Posterior cingulate gyrus (tissue), 11 donors: ENCODE data around the gene ZNF519.
"Not testable (repeated sequence)": the region's sequence is repeated elsewhere in the genome, so short reads cannot be mapped to it uniquely, and the experiment has no call there.

Source experiments
- DNase-seq, 10 donors: peaks; one replicate each; pipeline versions ENCODE4 v3.0.0 to v3.0.0-alpha.2; 2020 to 2021; ENCODE audit warnings: mixed read lengths in 3 of 10
- intact Hi-C: fragments of 100-400 bp; cut with DNase I; formaldehyde crosslinking; loops from one replicate; pipeline ENCODE4 v1.15.1; 2023

Gene ZNF519

DNA sequence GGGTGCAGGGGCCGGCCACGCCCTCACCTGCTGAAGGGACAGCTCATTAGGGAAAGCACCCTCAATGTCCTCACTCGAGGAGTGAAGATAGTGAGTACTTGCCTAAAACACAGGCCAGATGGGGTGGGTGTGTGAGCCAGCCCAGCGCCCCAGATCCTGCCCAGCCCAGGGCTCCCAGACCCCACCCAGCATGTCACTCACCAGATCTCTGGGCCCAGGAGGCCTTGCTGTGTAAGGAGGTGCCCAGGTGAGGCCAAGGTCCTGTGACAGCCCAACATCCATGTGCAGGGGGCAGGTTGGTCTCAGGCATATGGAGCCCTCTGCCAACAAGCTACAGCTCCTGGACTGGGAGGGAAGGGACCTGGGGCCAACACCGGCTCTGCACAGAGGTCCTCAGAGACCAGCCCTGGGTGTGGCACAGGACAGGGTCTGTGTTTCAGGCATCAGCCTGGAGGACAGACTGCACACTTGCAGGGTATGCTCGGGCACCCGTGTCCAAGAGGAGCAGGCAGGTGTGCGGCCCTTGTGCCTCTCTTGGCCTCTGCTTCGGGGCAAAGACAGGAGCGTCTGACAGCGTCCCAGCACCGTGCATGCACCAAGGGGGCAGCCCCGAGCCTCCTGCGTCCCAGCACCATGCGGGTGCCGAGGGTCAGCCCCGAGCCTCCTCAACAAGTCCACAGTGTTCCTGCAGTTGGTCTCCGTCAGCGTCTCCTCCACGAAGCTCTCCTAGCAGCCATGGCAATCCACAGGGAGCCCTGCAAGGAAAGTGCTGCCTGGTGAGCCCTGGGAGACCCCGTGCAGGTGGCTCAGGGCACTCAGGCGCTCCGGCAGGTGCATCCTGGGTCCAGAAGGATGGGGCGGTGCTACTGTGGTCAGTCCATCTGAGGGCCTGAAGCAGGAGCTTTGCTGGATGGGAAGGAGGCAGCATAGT is 16.0 kb upstream of the ZNF519 start:
- intact Hi-C loops, result not testable (repeated sequence)
- peak in 1 of 10 donors; percentile 80 for DNase-seq

DNA sequence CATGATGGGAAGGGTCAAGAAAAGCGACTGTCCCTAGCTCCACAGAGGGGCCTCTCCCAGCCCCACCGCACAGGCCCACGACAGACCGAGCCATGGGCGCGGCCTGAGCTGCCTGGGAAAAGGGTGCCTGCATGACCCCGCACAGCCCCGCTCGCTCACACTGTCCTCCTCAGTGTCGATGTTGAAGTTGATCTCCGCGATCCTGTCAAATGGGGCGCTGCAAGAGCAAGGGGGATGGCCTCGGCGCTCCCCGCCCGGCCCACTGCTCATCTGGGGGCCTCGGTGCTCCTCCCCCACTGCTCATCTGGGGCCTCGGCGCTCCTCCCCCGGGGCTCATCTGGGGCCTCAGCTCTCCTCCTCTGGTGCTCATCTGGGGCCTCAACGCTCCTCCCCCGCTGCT is 14.5 kb upstream of the ZNF519 start:
- intact Hi-C loops, result not testable (repeated sequence)
- DNase-seq, result peak in 1 of 10 donors; percentile 60

DNA sequence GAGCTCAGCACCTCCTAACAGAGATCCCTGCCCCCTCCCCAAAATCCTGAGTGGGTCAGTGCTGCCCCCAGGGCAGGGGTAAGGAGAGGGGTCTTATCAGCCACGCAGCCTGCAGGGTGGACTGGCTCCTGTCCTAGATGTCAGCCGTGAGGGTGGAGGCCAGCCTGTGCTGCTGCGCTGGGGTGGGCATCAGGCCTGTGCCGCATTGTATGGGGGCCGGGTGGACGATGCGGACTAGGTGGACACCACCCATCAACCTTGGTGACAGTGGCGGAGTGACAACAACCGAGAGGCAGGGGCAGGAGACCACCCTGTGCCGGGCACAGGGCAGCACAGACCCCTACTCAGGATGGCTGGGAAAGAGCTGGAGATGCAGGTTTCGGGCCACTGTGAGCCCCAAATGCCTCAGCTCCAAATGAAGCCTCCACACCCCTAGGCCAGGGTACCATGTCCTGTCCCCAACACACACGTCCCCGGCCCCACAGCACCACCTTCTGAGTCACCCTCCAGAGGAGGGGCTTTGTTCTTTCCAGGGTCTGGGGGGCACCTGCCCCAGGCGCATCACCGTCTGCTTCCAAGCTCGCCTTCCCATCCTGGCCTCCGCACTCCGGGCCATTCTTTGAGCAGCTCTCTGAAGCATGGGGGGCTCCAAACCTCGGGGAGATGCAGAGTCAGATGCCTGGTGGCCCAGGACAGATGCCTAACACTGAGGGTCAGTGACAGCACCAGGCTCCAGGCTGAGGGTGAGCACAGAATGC is 13.5 kb upstream of the ZNF519 start:
- DNase-seq, result peak in 1 of 10 donors; percentile 74
- intact Hi-C loops, result not testable (repeated sequence)

DNA sequence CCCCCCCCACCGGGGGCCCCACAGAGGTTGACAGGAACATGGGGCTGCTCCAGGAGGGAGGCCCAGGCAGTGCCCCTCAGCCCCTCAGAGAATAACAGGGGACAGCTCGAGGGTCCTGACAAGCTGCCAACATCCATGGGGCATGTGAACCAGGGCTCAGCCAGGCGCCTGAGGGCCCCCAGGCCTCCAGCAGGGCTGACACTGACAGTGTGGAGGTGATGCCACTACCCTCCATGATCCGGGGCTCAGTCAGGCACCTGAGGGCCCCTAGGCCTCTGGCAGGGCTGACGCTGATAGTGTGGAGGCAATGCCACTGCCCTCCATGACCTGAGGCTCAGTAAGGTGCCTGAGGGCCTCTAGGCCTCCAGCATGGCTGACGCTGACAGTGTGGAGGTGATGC is 12.8 kb upstream of the ZNF519 start:
- DNase-seq, result peak in 1 of 10 donors; percentile 76

DNA sequence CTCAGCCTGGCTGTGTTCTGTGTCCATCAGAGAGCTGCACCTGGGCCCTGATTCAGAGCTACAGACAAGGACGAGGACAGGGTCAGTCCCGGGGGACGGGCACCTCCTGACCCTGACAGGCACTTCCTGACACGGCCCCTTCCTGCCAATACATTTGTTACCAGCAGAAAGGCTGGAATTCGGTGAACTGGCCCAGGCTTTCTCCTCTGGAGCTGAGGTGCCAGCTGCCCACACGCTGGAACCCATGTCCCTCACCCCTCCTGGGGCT is 12.3 kb upstream of the ZNF519 start:
- intact Hi-C loops, result no loop called here
- DNase-seq, result peak in 1 of 10 donors; percentile 83

More for the DNA sequence above, 12.8 kb upstream of the ZNF519 start:
- intact Hi-C loops, result not testable (repeated sequence)

DNA sequence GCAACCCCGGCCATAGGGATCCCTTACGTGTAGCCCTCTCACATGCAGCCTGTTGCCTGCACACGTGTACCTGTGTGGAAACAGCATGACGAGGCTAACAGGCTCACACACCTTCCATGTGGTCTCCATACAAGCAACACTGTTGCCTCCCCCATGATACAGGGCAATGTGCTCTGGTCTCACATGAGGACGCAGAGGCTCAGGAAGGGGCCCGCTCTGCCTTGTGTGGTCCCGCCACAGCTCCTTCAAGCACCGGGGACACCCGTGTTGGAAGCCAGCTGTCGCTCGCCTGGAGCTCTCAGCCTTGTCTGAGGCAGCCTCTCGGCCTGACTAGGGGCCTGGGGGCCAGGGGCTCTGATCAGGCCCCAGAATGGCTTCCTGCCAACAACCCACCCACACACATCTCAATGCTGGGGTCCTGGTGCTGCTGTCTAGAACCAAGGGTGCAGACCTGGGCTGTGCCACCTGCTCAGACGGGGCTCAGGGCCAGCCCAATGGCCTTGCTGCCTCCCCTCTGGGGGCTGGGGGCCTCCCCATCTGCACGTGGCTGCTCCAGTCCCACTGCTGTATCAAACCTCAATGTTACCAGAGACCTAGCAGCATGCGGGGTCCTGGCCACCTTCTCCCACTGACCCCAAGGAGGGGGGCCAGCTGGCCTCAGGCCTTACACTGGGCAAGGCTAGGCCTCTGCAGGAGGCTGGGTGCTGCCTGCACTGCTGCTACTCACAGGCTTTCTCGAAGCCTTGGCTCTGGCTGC is 11.8 kb upstream of the ZNF519 start:
- intact Hi-C loops, result not testable (repeated sequence)
- peak in 1 of 10 donors; percentile 61 for DNase-seq

DNA sequence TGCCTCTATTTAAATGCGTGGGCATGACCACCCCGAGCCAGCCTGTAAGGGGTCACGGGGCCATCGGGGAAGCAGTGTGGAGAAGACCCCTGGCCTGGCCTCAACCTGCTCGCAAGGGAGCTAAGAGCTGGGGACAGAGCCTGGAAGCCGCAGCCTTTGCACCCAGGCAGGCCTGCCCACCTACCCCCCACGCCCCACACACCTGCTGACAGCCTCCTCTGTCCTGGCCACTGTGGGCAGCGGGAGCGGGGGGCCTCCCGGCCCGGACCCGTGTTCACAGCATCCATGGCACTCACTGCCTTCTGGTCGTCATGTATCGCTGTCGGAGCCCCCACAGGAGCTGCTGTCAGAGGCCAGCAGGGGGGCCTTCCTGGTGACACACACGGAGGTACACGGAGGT is 11.2 kb upstream of the ZNF519 start:
- intact Hi-C loops, result not testable (repeated sequence)
- DNase-seq, result peak in 1 of 10 donors; percentile 84

DNA sequence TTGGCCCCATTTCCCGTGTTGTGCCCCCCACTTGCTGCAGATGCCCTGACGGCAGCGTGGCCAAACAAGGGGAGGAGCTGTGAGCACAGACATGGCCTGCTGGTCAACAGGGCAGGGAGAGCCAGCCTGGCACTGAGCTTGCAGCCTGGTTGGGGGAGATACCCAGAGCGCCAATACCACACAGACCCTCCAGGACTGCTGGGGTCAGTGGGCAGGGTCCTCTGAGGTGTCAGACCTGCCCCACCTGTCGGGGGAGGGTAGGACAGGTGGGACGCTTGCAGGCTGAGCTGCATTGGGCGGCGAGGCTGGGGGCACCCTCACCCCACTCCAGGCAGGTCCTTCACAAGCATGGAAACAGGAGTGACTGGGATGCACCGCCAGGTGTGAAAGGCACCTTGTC is 9.9 kb upstream of the ZNF519 start:
- peak in 1 of 10 donors; percentile 75 for DNase-seq
- intact Hi-C loops, result not testable (repeated sequence)

GRCh38 chr18:14139583-14139982 is 7.3 kb upstream of the ZNF519 start:
- intact Hi-C loops, DNase-seq: not testable (repeated sequence)

DNA sequence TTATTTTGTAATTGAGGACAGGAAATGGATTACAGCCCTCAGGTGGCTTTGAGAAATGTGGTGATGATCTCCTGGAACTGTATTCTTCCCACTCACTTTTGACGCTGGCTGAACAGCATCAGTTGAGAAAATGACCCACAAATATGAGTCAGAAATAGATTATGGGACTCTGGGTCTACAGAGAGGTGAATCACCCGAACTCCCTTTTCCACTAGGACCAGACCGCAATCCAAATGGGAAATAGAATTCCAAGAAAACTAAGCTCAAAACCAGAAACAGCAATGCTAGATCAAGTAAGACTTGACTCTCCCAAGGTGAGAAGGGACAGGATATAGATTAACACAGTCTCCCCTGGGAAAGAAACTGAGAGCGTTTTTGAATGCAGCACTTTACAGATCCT is 5.7 kb upstream of the ZNF519 start:
- DNase-seq, intact Hi-C loops: not testable (repeated sequence)

GRCh38 chr18:14131696-14132270 is 452 bp downstream of the ZNF519 start:
- DNase-seq, intact Hi-C loops: not testable (repeated sequence)

DNA sequence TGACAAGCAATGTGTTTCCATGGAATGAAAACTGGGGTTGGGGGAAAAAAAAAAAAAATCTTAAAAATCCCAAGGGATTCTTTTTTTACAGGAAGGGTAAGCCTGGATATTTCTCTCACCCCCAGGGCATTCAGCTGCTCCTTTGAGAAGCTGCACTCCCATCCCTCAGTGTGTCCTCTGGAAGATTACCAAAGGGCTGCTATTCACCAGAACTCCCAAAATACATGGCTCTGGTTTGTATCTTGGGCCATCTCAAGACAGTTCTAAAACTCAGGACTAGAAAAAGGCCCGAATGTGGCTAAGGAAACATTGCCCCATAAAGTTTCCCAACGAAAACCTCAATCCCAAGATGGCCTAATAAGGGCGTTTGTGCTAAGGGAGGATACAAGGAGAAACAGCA is 1.4 kb downstream of the ZNF519 start:
- DNase-seq, intact Hi-C loops: not testable (repeated sequence)

- no peak for DNase-seq
- intact Hi-C loops, result no loop called here
Observed at GRCh38 chr18:14124689-14125088, 7.5 kb downstream of the ZNF519 start.

- intact Hi-C loops, result no loop called here
- no peak for DNase-seq
Observed at GRCh38 chr18:14122097-14122496, 10.1 kb downstream of the ZNF519 start.

DNA sequence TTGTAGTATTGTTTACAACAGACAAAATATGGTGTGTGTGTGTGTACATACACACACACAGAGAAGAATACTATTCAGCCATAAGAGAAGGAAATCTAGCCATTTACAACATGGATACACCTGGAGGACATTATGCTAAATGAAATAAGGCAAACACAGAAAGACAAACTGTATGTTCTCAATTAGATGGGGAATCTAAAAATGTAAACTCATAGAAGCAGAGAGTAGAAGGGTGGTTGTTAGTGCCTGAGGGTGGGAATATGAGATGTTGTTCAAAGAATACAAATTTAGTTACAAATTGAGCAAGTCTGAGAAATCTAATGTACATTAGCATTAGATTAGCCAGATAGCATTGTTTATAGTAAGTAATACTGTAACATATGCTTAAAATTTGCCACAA is 11.3 kb downstream of the ZNF519 start:
- no peak for DNase-seq
- intact Hi-C loops, result no loop called here

- DNase-seq, result peak in 3 of 10 donors; percentile 16 to 33 (median 30)
- intact Hi-C loops, result no loop called here
Observed at GRCh38 chr18:14117606-14118005, 14.6 kb downstream of the ZNF519 start.

GRCh38 chr18:14106906-14107305 is 25.3 kb downstream of the ZNF519 start:
- no peak for DNase-seq
- intact Hi-C loops, result no loop called here

- intact Hi-C loops, result no loop called here
- DNase-seq, result no peak
Observed at GRCh38 chr18:14104906-14105748, 27.1 kb downstream of the ZNF519 start.

- no peak for DNase-seq
- intact Hi-C loops, result no loop called here
Observed at GRCh38 chr18:14104201-14104600, 28.0 kb downstream of the ZNF519 start.
